GM12892 (cell line): ENCODE data around the gene RANBP10.

Source experiments
- POLR2A ChIP-seq: IDR thresholded peaks from 2 replicates; pipeline ENCODE4 v1.6.1; 2011; ENCODE audit warnings: low read depth, low read length, control low read depth
- POLR2AphosphoS5 ChIP-seq: IDR thresholded peaks from 2 replicates; pipeline ENCODE4 v1.6.1; 2011; ENCODE audit warnings: low read depth, low read length, control low read depth
- TAF1 ChIP-seq: IDR thresholded peaks from 2 replicates; pipeline ENCODE4 v1.6.1; 2011; ENCODE audit warnings: low read depth, mild to moderate bottlenecking, control low read depth, low read length, borderline replicate concordance

DNA sequence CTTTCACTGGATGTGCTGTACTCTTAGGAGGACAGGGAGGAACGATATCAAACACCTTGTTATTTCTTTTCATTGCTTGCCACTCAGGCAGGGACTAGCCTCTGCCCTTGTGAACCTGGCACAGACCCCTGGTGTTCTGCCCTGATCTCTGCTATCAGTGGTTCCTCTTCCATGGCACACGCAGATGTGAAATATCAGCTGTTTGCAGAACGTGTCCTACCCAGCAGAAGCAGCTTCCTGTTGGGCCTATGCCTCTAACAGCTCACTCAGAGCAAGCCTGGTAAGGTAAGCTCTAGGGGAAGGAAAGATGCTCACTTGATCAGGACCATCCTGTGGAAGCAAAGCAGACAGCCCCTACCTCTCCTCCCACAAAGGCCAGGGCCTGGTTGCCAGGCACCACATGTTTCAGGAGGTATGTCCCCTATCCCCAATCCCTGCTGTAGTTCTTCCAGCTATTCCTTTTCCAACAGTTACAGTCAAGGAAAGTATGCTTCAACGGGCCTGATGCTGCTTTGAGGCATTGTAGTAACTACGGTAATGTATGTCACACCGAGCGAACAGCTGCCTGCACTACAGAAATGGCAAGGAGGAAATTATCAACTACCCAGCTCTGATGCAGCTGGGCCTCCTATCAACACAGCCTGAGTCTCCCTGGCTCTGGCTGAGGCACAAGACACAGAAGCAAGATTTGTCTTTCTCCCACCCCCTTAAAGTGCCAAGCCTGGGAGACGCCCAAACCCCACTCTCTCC is 46.0 kb downstream of the RANBP10 start:
- no peak for TF ChIP-seq POLR2A
- no peak for TF ChIP-seq POLR2AphosphoS5
- TF ChIP-seq TAF1: no peak
